B cell (primary cell): ENCODE data around the gene SPA17. TPM values are rescaled to one million over a fixed set of nuclear protein-coding genes. Genes with fewer than 3 reads are reported as not detected.

Source experiments
- ATAC-seq: fragments of 200-7000 bp; cut with Tn5 transposase; one replicate; pipeline ENCODE4 v1.10.0; 2021; ENCODE audit warnings: low read depth, mild to moderate bottlenecking, moderate number of reproducible peaks, moderate library complexity
- CTCF ChIA-PET: fragments of 350-600 bp; sonication (Branson Sonifier 250); formaldehyde crosslinking; loops from one replicate; lab custom pipeline; 2021; ENCODE audit warnings: antibody characterized with exemption, inconsistent platforms; lab: Charles Lee
- POLR2A ChIA-PET: fragments of 350-600 bp; sonication (Branson Sonifier 250); formaldehyde crosslinking; loops from one replicate; lab custom pipeline; 2021; ENCODE audit warnings: antibody characterized with exemption; lab: Charles Lee
- DNase-seq: peaks from one replicate; pipeline ENCODE4 v3.0.0; 2013
- H2AFZ ChIP-seq: 2 replicates; pipeline ENCODE4 v1.6.1; 2012; ENCODE audit warnings: mild to moderate bottlenecking, low read depth, low read length; ENCODE audit not compliant: insufficient read depth, poor library complexity, severe bottlenecking
- H3K27ac ChIP-seq, 2 donors: 1 replicate in 1 of 2; 2 replicates in 1 of 2; pipeline ENCODE4 v1.5.1; 2012 to 2013; ENCODE audit warnings: low read length in 2 of 2, mild to moderate bottlenecking in 2 of 2, moderate library complexity in 1 of 2
- H3K27me3 ChIP-seq, 4 experiments: fragments of 200-600 bp in 1 of 4; sonication (generic) in 1 of 4; replicated peaks in 1 of 4; 1 replicate in 2 of 4; 2 replicates in 2 of 4; pipeline versions ENCODE4 v1.6.1 to v1.7.0; 2013 to 2016; ENCODE audit warnings: low read length in 3 of 4, mild to moderate bottlenecking in 2 of 4, mixed read lengths in 1 of 4, moderate library complexity in 1 of 4; ENCODE audit not compliant: insufficient read depth in 4 of 4, control insufficient read depth in 3 of 4; ENCODE audit errors: control extremely low read depth in 1 of 4
- H3K36me3 ChIP-seq, 2 experiments: replicated peaks in 1 of 2; 1 replicate in 1 of 2; 2 replicates in 1 of 2; pipeline versions ENCODE4 v1.6.1 to v1.7.1; 2013; ENCODE audit warnings: low read length in 1 of 2; ENCODE audit not compliant: insufficient read depth in 2 of 2, control insufficient read depth in 1 of 2; ENCODE audit errors: control extremely low read depth in 1 of 2, extremely low read depth in 1 of 2
- H3K4me1 ChIP-seq, 2 donors: fragments of 200-600 bp in 1 of 2; sonication (generic) in 1 of 2; 1 replicate in 1 of 2; 2 replicates in 1 of 2; pipeline versions ENCODE4 v1.5.1 to v1.6.1; 2013 to 2017; ENCODE audit warnings: low read length in 2 of 2; ENCODE audit not compliant: control insufficient read depth in 2 of 2, insufficient read depth in 2 of 2
- H3K4me2 ChIP-seq: replicated peaks from 2 replicates; pipeline ENCODE3; 2012; ENCODE audit warnings: mild to moderate bottlenecking, low read depth, low read length; ENCODE audit not compliant: poor library complexity, severe bottlenecking
- H3K4me3 ChIP-seq, 5 experiments: fragments of 200-600 bp in 1 of 5; sonication (generic) in 1 of 5; 1 replicate in 3 of 5; 2 replicates in 2 of 5; pipeline versions ENCODE4 v1.5.1 to v1.7.0; 2011 to 2016; ENCODE audit warnings: low read length in 4 of 5, mild to moderate bottlenecking in 4 of 5, low read depth in 2 of 5, control low read depth in 1 of 5, moderate library complexity in 1 of 5; ENCODE audit not compliant: insufficient read depth in 1 of 5; ENCODE audit errors: control extremely low read depth in 1 of 5, extremely low read depth in 1 of 5
- H3K79me2 ChIP-seq: fragments of 200-600 bp; sonication (generic); one replicate; pipeline ENCODE4 v1.6.0; 2016; ENCODE audit warnings: low read length; ENCODE audit not compliant: control insufficient read depth, insufficient read depth
- H3K9ac ChIP-seq: fragments of 200-600 bp; sonication (generic); 2 replicates; pipeline ENCODE4 v1.6.1; 2017; ENCODE audit warnings: mild to moderate bottlenecking, low read length, moderate library complexity
- H3K9me3 ChIP-seq, 3 donors: one replicate each; pipeline versions ENCODE4 v1.6.1 to v1.7.1; 2013; ENCODE audit warnings: low read length in 2 of 3; ENCODE audit not compliant: control insufficient read depth in 2 of 3, insufficient read depth in 1 of 3; ENCODE audit errors: control extremely low read depth in 1 of 3
- H4K20me1 ChIP-seq: 2 replicates; pipeline ENCODE4 v1.6.0; 2012; ENCODE audit warnings: mild to moderate bottlenecking, low read length; ENCODE audit not compliant: insufficient read depth, control insufficient read depth, poor library complexity, severe bottlenecking
- H3K27ac Mint-ChIP-seq: one replicate; pipeline ENCODE4 v1.8.0; 2021; ENCODE audit warnings: mixed read lengths
- H3K27me3 Mint-ChIP-seq: one replicate; pipeline ENCODE4 v1.8.0; 2021; ENCODE audit warnings: mixed read lengths
- H3K4me1 Mint-ChIP-seq: one replicate; pipeline ENCODE4 v1.8.0; 2021; ENCODE audit warnings: mixed read lengths
- H3K4me3 Mint-ChIP-seq: one replicate; pipeline ENCODE4 v1.8.0; 2021; ENCODE audit warnings: mixed read lengths
- H3K9me3 Mint-ChIP-seq: one replicate; pipeline ENCODE4 v1.8.0; 2022; ENCODE audit warnings: mixed read lengths; ENCODE audit not compliant: insufficient read depth
- CTCF ChIP-seq: fragments of 200-600 bp; IDR thresholded peaks from one replicate; pipeline ENCODE4 v1.8.0; 2022; ENCODE audit warnings: antibody characterized with exemption, mild to moderate bottlenecking
- EZH2 ChIP-seq: IDR thresholded peaks from 2 replicates; pipeline ENCODE4 v1.6.1; 2012; ENCODE audit warnings: borderline replicate concordance, low read depth, mild to moderate bottlenecking, moderate library complexity, low read length; ENCODE audit not compliant: insufficient read depth, poor library complexity, severe bottlenecking
- WGBS: methylation state at CpG from one replicate; pipeline ENCODE4 v1.1.5; 2013; ENCODE audit warnings: missing lambda C conversion rate; ENCODE audit not compliant: insufficient coverage; 5-methylcytosine and 5-hydroxymethylcytosine counted together
- intact Hi-C: fragments of 100-400 bp; cut with micrococcal nuclease; formaldehyde crosslinking; loops from one replicate; pipeline ENCODE4 v1.10.0; 2022
- polyA plus RNA-seq: library from polyadenylated mRNA; depleted of rRNA; stranded (reverse); fragments of >200 nt; gene quantifications from 2 replicates; pipeline ENCODE4 v1.2.3, GENCODE V29; 2012
- total RNA-seq, 2 donors: library from RNA; stranded (reverse); fragments of 120-200 nt in 1 of 2; gene quantifications; 1 replicate in 1 of 2; 2 replicates in 1 of 2; pipeline versions ENCODE4 v1.2.3 to v1.2.4, GENCODE V29; 2013 to 2022

Gene SPA17
- total and polyA plus RNA-seq, 2 donors (not counting 1 experiment from before 2014, with no cell fraction given): 0.21 to 0.76 TPM

DNA sequence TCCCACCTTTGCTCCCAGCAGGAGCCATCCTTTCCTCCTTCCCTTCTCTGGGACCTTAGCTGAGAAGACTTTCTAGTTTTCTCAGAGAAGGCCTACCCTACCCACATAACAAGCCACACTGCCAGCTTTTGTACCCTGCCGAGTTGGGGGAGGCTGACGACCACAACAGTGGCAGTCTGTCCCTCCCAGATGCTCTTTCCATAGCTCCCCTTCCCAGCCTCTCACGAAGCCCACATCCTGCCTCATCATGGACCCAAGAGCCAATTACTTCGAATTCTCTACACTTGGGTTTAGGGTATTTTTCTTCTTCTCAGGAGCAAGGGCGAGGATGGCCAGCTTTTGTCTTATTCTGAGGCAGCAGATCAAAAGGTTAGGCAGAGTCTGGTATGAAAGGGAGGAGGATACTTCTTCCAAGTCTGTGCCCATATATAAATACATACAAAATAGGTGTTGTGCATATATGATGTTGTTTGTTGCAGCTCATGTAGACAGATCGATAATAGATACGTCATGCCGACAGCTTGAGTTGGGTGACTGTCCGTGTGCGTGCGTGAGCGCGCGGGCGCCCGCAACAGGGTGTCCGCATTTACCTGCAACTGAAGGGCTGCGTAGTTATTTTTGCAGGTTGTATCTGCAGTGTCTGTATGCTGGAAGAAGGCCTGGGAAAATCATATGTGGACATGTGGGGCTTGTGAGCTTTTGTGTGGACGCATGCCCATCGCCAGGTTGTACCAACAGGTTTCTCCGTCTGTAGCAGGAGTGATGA, 65.2 kb downstream of the SPA17 start:
- WGBS: 91% methylated on average over 19 of the region's 21 CpGs
- Mint-ChIP-seq H3K4me3 (peak overlapping the region; percentile 92), H3K4me1 (peaks cover 16% of the 10 kb centered on the region), H3K27ac (peak overlapping the region; percentile 60), H3K27me3 (no peaks in the 10 kb centered on the region), H3K9me3 (no peaks in the 10 kb centered on the region)
- peaks cover 8 to 17% of the 10 kb centered on the region in 2 donors for H3K4me1 ChIP-seq
- intact Hi-C loops: loop anchor here (1.0 kb wide), 3 partner anchors 8 to 61 kb away; partner anchors contain the start of gene MSANTD2
- peak overlapping the region; percentile 80 for H2AFZ ChIP-seq
- H3K27me3 ChIP-seq: peaks cover 0 to 13% (median 2%) of the 10 kb centered on the region in 4 experiments
- ChIA-PET POLR2A (interaction anchor here (0.5 to 1.7 kb wide), 3 partner anchors 24 to 65 kb away, joined by 3 to 4 read pairs (median 3); partner anchors contain the start of genes ESAM, SIAE and SPA17), CTCF (interaction anchor here (0.7 to 3.4 kb wide), 5 partner anchors 14 to 70 kb away, joined by 3 to 16 read pairs (median 4); no protein-coding TSS in a partner anchor)
- H3K4me2 ChIP-seq: peak overlapping the region; percentile 97
- no peaks in the 10 kb centered on the region for H3K79me2 ChIP-seq
- peak overlapping the region; percentile 70 for H3K9ac ChIP-seq
- H3K9me3 ChIP-seq: no peaks in the 10 kb centered on the region
- no peak for ATAC-seq
- H3K27ac ChIP-seq: no peak overlapping the region
- no peaks in the 10 kb centered on the region for H3K36me3 ChIP-seq
- H3K4me3 ChIP-seq: peak overlapping the region in 1 of 5 experiments; percentile 62
- TF ChIP-seq CTCF: no peak
- TF ChIP-seq EZH2: no peak
- DNase-seq: no peak
- H4K20me1 ChIP-seq: no peaks in the 10 kb centered on the region
